Neural progenitor cell (in vitro differentiated cells): ENCODE results near the gene NOL3. TPM values are rescaled to one million over a fixed set of nuclear protein-coding genes. Genes with fewer than 3 reads are reported as not detected.
A peak's percentile ranks its signal among the peaks of the same experiment; 100 is the strongest.

Experiments
- DNase-seq: peaks from one replicate; pipeline ENCODE4 v3.0.0-alpha.2; 2016; ENCODE audit warnings: low spot score
- H2AFZ ChIP-seq: fragments of 200-600 bp; sonication (generic); replicated peaks from 2 replicates; pipeline ENCODE4 v1.6.1; 2016; ENCODE audit warnings: antibody characterized with exemption
- H3F3A ChIP-seq: fragments of 200-600 bp; sonication (generic); 2 replicates; pipeline ENCODE4 v1.6.1; 2016; ENCODE audit warnings: antibody characterized with exemption, low read depth
- H3K27ac ChIP-seq: fragments of 200-600 bp; sonication (generic); 2 replicates; pipeline ENCODE4 v1.5.1; 2016; ENCODE audit warnings: mild to moderate bottlenecking
- H3K27me3 ChIP-seq: fragments of 200-600 bp; sonication (generic); 2 replicates; pipeline ENCODE4 v1.6.1; 2016; ENCODE audit warnings: mild to moderate bottlenecking, moderate library complexity
- H3K36me3 ChIP-seq: fragments of 200-600 bp; sonication (generic); 2 replicates; pipeline ENCODE4 v1.5.1; 2016
- H3K4me1 ChIP-seq: fragments of 200-600 bp; sonication (generic); 2 replicates; pipeline ENCODE4 v1.6.1; 2016; ENCODE audit warnings: mixed run types
- H3K4me2 ChIP-seq: fragments of 200-600 bp; sonication (generic); 2 replicates; pipeline ENCODE4 v1.6.1; 2016
- H3K4me3 ChIP-seq: fragments of 200-600 bp; sonication (generic); 2 replicates; pipeline ENCODE4 v1.5.1; 2016
- H3K79me2 ChIP-seq: fragments of 200-600 bp; sonication (generic); 2 replicates; pipeline ENCODE4 v1.6.1; 2016; ENCODE audit warnings: low read depth
- H3K9ac ChIP-seq: fragments of 200-600 bp; sonication (generic); 2 replicates; pipeline ENCODE4 v1.6.1; 2016
- H3K9me3 ChIP-seq: fragments of 200-600 bp; sonication (generic); 2 replicates; pipeline ENCODE4 v1.5.1; 2016; ENCODE audit warnings: low read depth
- H4K20me1 ChIP-seq: fragments of 200-600 bp; sonication (generic); 2 replicates; pipeline ENCODE4 v1.6.1; 2016; ENCODE audit warnings: low read depth
- H3K27ac Mint-ChIP-seq: 3 replicates; pipeline ENCODE4 v1.8.0; 2021; ENCODE audit warnings: mixed read lengths
- H3K27me3 Mint-ChIP-seq: 2 replicates; pipeline ENCODE4 v1.8.0; 2022; ENCODE audit warnings: low read depth, mild to moderate bottlenecking, inconsistent platforms, moderate library complexity, mixed read lengths; ENCODE audit not compliant: insufficient read depth
- H3K36me3 Mint-ChIP-seq: 3 replicates; pipeline ENCODE4 v1.8.0; 2021; ENCODE audit warnings: mixed read lengths
- H3K4me1 Mint-ChIP-seq: 3 replicates; pipeline ENCODE4 v1.8.0; 2021; ENCODE audit warnings: mixed read lengths
- H3K4me3 Mint-ChIP-seq: 3 replicates; pipeline ENCODE4 v1.8.0; 2021; ENCODE audit warnings: mild to moderate bottlenecking, moderate library complexity, mixed read lengths
- H3K9me3 Mint-ChIP-seq: 3 replicates; pipeline ENCODE4 v1.8.0; 2020; ENCODE audit warnings: mixed read lengths
- CTCF ChIP-seq: fragments of 200-600 bp; sonication (generic); IDR thresholded peaks from 2 replicates; pipeline ENCODE4 v1.5.1; 2017; ENCODE audit warnings: antibody characterized with exemption, mild to moderate bottlenecking
- EZH2 ChIP-seq: fragments of 200-600 bp; sonication (generic); IDR thresholded peaks from 2 replicates; pipeline ENCODE4 v1.6.1; 2017; ENCODE audit warnings: antibody characterized with exemption, mild to moderate bottlenecking, moderate library complexity
- EZH2phosphoT487 ChIP-seq: fragments of 200-600 bp; sonication (generic); IDR thresholded peaks from 2 replicates; pipeline ENCODE4 v1.6.1; 2017; ENCODE audit warnings: antibody characterized with exemption
- total RNA-seq: library from RNA; depleted of rRNA; stranded (reverse); fragments of >200 nt; gene quantifications from 2 replicates; pipeline ENCODE4 v1.2.3, GENCODE V29; 2015; ENCODE audit warnings: low replicate concordance

The NOL3 gene
- total RNA-seq, 1 donor from 2014 or later, result 0.37 TPM

GRCh38 chr16:67157106-67157748 is 13.1 kb upstream of the NOL3 start:
- Histone ChIP-seq H3K79me2 (no peaks in the 10 kb centered on the region), H3K27ac (no peak overlapping the region), H3K4me3 (no peak overlapping the region), H3K9ac (no peak overlapping the region), H3K4me1 (peaks cover 6% of the 10 kb centered on the region), H3F3A (peaks cover 15% of the 10 kb centered on the region), H3K36me3 (no peaks in the 10 kb centered on the region), H3K9me3 (no peaks in the 10 kb centered on the region), H2AFZ (no peak overlapping the region), H3K27me3 (peaks cover 100% of the 10 kb centered on the region), H3K4me2 (no peak overlapping the region), H4K20me1 (peaks cover 46% of the 10 kb centered on the region)
- H3K4me1 Mint-ChIP-seq, result peaks cover 10% of the 10 kb centered on the region
- no peak for TF ChIP-seq CTCF
- TF ChIP-seq EZH2, result no peak
- TF ChIP-seq EZH2phosphoT487, result no peak
- DNase-seq, result no peak
- no peaks in the 10 kb centered on the region for H3K9me3 Mint-ChIP-seq
- peaks cover 83% of the 10 kb centered on the region for H3K27me3 Mint-ChIP-seq
- H3K36me3 Mint-ChIP-seq, result no peaks in the 10 kb centered on the region
- H3K27ac Mint-ChIP-seq, result no peak overlapping the region
- H3K4me3 Mint-ChIP-seq, result peak overlapping the region; percentile 47

- no peaks in the 10 kb centered on the region for H3K36me3 ChIP-seq
- H2AFZ ChIP-seq, result no peak overlapping the region
- H3K4me3 Mint-ChIP-seq, result peak overlapping the region; percentile 81
- no peak overlapping the region for H3K27ac ChIP-seq
- H4K20me1 ChIP-seq, result peaks cover 52% of the 10 kb centered on the region
- no peak for DNase-seq
- peaks cover 23% of the 10 kb centered on the region for H3F3A ChIP-seq
- no peaks in the 10 kb centered on the region for H3K9me3 Mint-ChIP-seq
- TF ChIP-seq CTCF (no peak), EZH2phosphoT487 (no peak), EZH2 (no peak)
- H3K27me3 ChIP-seq, result peaks cover 100% of the 10 kb centered on the region
- H3K9ac ChIP-seq, result no peak overlapping the region
- H3K4me2 ChIP-seq, result no peak overlapping the region
- no peaks in the 10 kb centered on the region for H3K9me3 ChIP-seq
- H3K4me3 ChIP-seq, result no peak overlapping the region
- H3K4me1 ChIP-seq, result peaks cover 6% of the 10 kb centered on the region
- peaks cover 10% of the 10 kb centered on the region for H3K4me1 Mint-ChIP-seq
- H3K36me3 Mint-ChIP-seq, result no peaks in the 10 kb centered on the region
- peaks cover 82% of the 10 kb centered on the region for H3K27me3 Mint-ChIP-seq
- H3K79me2 ChIP-seq, result no peaks in the 10 kb centered on the region
- H3K27ac Mint-ChIP-seq, result no peak overlapping the region
Measured at GRCh38 chr16:67157892-67158635, 12.3 kb upstream of the NOL3 start.

GRCh38 chr16:67158637-67159600 is 11.4 kb upstream of the NOL3 start:
- Histone ChIP-seq H3K27me3 (peaks cover 100% of the 10 kb centered on the region), H3K27ac (no peak overlapping the region), H3K4me2 (peak overlapping the region; percentile 83), H3K4me3 (peak overlapping the region; percentile 56), H3K36me3 (no peaks in the 10 kb centered on the region), H3K79me2 (no peaks in the 10 kb centered on the region), H3K9me3 (no peaks in the 10 kb centered on the region), H4K20me1 (peaks cover 54% of the 10 kb centered on the region), H2AFZ (no peak overlapping the region), H3K4me1 (peaks cover 6% of the 10 kb centered on the region), H3K9ac (no peak overlapping the region), H3F3A (peaks cover 23% of the 10 kb centered on the region)
- peak; percentile 70 for DNase-seq
- Mint-ChIP-seq H3K27me3 (peaks cover 78% of the 10 kb centered on the region), H3K9me3 (no peaks in the 10 kb centered on the region), H3K4me1 (peaks cover 10% of the 10 kb centered on the region), H3K4me3 (peak overlapping the region; percentile 81), H3K36me3 (no peaks in the 10 kb centered on the region), H3K27ac (no peak overlapping the region)
- TF ChIP-seq EZH2phosphoT487, result no peak
- no peak for TF ChIP-seq CTCF
- peak; percentile 70 for TF ChIP-seq EZH2
